GM23338 (cell line): Measurements from ENCODE around the gene TMCO4. TPM values are rescaled to one million over a fixed set of nuclear protein-coding genes. Genes with fewer than 3 reads are reported as not detected.

Experiments used
- ATAC-seq: fragments of 200-7000 bp; cut with Tn5 transposase; 3 replicates; pipeline ENCODE4 v1.9.1; 2020
- DNase-seq: peaks from one replicate; pipeline ENCODE4 v3.0.0-alpha.2; 2015; ENCODE audit warnings: low spot score
- H2AFZ ChIP-seq: fragments of 200-600 bp; sonication (generic); 2 replicates; pipeline ENCODE4 v1.8.0; 2016; ENCODE audit warnings: antibody characterized with exemption, mild to moderate bottlenecking, moderate library complexity
- H3F3A ChIP-seq: fragments of 200-600 bp; sonication (generic); replicated peaks from 2 replicates; pipeline ENCODE4 v1.8.0; 2017; ENCODE audit warnings: antibody characterized with exemption, mixed run types, low read depth
- H3K27ac ChIP-seq: fragments of 200-600 bp; sonication (generic); 2 replicates; pipeline ENCODE4 v1.6.1; 2016; ENCODE audit warnings: low read depth
- H3K27me3 ChIP-seq: fragments of 200-600 bp; sonication (generic); 2 replicates; pipeline ENCODE4 v1.8.0; 2016; ENCODE audit warnings: mild to moderate bottlenecking, mixed run types, moderate library complexity; ENCODE audit not compliant: insufficient read depth
- H3K36me3 ChIP-seq: fragments of 200-600 bp; sonication (generic); 2 replicates; pipeline ENCODE4 v1.8.0; 2016; ENCODE audit warnings: mild to moderate bottlenecking; ENCODE audit not compliant: insufficient read depth
- H3K4me1 ChIP-seq: fragments of 200-600 bp; sonication (generic); 2 replicates; pipeline ENCODE4 v1.8.0; 2016; ENCODE audit warnings: mild to moderate bottlenecking, moderate library complexity; ENCODE audit not compliant: insufficient read depth
- H3K4me2 ChIP-seq: fragments of 200-600 bp; sonication (generic); 2 replicates; pipeline ENCODE4 v1.7.1; 2017; ENCODE audit warnings: mixed run types
- H3K4me3 ChIP-seq: fragments of 200-600 bp; sonication (generic); 2 replicates; pipeline ENCODE4 v1.6.1; 2016; ENCODE audit warnings: mixed run types
- H3K79me2 ChIP-seq: fragments of 200-600 bp; sonication (generic); replicated peaks from 2 replicates; pipeline ENCODE4 v1.8.0; 2017; ENCODE audit warnings: mild to moderate bottlenecking; ENCODE audit not compliant: insufficient read depth
- H3K9me2 ChIP-seq: fragments of 200-600 bp; sonication (generic); 2 replicates; pipeline ENCODE4 v1.8.0; 2017; ENCODE audit not compliant: insufficient read depth
- H4K20me1 ChIP-seq: fragments of 200-600 bp; sonication (generic); replicated peaks from 2 replicates; pipeline ENCODE4 v1.8.0; 2017; ENCODE audit warnings: mild to moderate bottlenecking; ENCODE audit not compliant: insufficient read depth
- H3K27ac Mint-ChIP-seq: 2 replicates; pipeline ENCODE4 v1.8.0; 2020; ENCODE audit warnings: inconsistent platforms, mild to moderate bottlenecking, moderate library complexity, mixed read lengths
- H3K27me3 Mint-ChIP-seq: 3 replicates; pipeline ENCODE4 v1.8.0; 2022; ENCODE audit warnings: low read depth, mild to moderate bottlenecking, moderate library complexity, mixed read lengths, inconsistent platforms; ENCODE audit not compliant: insufficient read depth, poor library complexity
- H3K36me3 Mint-ChIP-seq: 3 replicates; pipeline ENCODE4 v1.8.0; 2021; ENCODE audit warnings: low read depth, mild to moderate bottlenecking, inconsistent platforms, moderate library complexity, mixed read lengths
- H3K4me1 Mint-ChIP-seq: 3 replicates; pipeline ENCODE4 v1.8.0; 2020; ENCODE audit warnings: mild to moderate bottlenecking, inconsistent platforms, mixed read lengths
- H3K4me3 Mint-ChIP-seq: 3 replicates; pipeline ENCODE4 v1.8.0; 2021; ENCODE audit warnings: moderate library complexity, mild to moderate bottlenecking, inconsistent platforms, mixed read lengths
- H3K9me3 Mint-ChIP-seq: 3 replicates; pipeline ENCODE4 v1.8.0; 2020; ENCODE audit warnings: moderate library complexity, mild to moderate bottlenecking, inconsistent platforms, mixed read lengths
- JUNB ChIP-seq: IDR thresholded peaks from one replicate; pipeline ENCODE4 v1.6.1; 2016; ENCODE audit warnings: antibody characterized with exemption; ENCODE audit not compliant: unreplicated experiment
- STAT1 ChIP-seq: IDR thresholded peaks from one replicate; pipeline ENCODE4 v1.6.1; 2016; ENCODE audit warnings: antibody characterized with exemption; ENCODE audit not compliant: unreplicated experiment
- ZNF114 ChIP-seq: fragments of 250-450 bp; sonication (Bioruptor Pico); IDR thresholded peaks from 2 replicates; pipeline ENCODE4 v1.5.0; 2020; ENCODE audit warnings: mild to moderate bottlenecking, moderate library complexity
- ZNF331 ChIP-seq: fragments of 250-450 bp; sonication (Bioruptor Pico); IDR thresholded peaks from 2 replicates; pipeline ENCODE4 v1.5.0; 2020; ENCODE audit warnings: low read depth, mild to moderate bottlenecking, moderate library complexity
- polyA plus RNA-seq: library from polyadenylated mRNA; unstranded; fragments of >200 nt; fragmentation: Nextera tagmentation; extraction: Ambion mirVana; gene quantifications from 2 replicates; pipeline ENCODE4 v1.2.1, GENCODE V29; 2016
- total RNA-seq: library from RNA; depleted of rRNA; stranded (reverse); fragments of >200 nt; shearing (Covaris generic); gene quantifications from 2 replicates; pipeline ENCODE4 v1.2.3, GENCODE V29; 2014
- TF ChIP-seq, protein P1 (sequence below): IDR thresholded peaks from one replicate; pipeline ENCODE4 v1.6.1; 2018; ENCODE audit warnings: antibody characterized with exemption; ENCODE audit not compliant: unreplicated experiment
- TF ChIP-seq, protein P2 (sequence below), 2 experiments: fragments of 200-600 bp in 1 of 2; sonication (generic) in 1 of 2; conservative IDR thresholded peaks; 2 replicates each; pipeline versions ENCODE4 v1.5.1 to v1.6.1; 2016 to 2017; ENCODE audit warnings: antibody characterized with exemption in 2 of 2, low read depth in 2 of 2, mild to moderate bottlenecking in 2 of 2, moderate library complexity in 1 of 2
- TF ChIP-seq, protein P3 (sequence below): fragments of 250-450 bp; sonication (Bioruptor Pico); IDR thresholded peaks from 2 replicates; pipeline ENCODE4 v1.5.0; 2020; ENCODE audit warnings: mild to moderate bottlenecking, moderate library complexity

TMCO4 gene
- total and polyA plus RNA-seq, 2 experiments from 2014 or later, result 2.6 to 6.9 TPM

DNA sequence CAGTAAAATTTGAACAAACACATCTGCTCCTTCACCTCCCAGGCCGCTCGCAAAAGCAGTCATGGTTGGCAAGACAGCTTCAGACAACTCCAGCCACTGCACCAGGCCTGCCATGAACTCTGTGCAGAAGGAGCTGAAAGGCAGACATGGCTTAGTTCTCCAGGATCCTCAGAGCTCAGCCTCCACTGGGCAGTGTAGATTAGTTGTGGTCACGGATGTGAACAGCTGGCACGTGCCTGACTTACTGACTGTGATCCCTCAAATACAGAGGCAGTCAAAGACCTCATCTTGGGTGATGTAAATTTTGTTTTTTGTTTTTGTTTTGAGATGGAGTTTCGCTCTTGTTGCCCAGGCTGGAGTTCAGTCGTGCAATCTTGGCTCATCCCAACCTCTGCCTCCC, 28.4 kb downstream of the TMCO4 start (continued):
- TF ChIP-seq, protein P1, sequence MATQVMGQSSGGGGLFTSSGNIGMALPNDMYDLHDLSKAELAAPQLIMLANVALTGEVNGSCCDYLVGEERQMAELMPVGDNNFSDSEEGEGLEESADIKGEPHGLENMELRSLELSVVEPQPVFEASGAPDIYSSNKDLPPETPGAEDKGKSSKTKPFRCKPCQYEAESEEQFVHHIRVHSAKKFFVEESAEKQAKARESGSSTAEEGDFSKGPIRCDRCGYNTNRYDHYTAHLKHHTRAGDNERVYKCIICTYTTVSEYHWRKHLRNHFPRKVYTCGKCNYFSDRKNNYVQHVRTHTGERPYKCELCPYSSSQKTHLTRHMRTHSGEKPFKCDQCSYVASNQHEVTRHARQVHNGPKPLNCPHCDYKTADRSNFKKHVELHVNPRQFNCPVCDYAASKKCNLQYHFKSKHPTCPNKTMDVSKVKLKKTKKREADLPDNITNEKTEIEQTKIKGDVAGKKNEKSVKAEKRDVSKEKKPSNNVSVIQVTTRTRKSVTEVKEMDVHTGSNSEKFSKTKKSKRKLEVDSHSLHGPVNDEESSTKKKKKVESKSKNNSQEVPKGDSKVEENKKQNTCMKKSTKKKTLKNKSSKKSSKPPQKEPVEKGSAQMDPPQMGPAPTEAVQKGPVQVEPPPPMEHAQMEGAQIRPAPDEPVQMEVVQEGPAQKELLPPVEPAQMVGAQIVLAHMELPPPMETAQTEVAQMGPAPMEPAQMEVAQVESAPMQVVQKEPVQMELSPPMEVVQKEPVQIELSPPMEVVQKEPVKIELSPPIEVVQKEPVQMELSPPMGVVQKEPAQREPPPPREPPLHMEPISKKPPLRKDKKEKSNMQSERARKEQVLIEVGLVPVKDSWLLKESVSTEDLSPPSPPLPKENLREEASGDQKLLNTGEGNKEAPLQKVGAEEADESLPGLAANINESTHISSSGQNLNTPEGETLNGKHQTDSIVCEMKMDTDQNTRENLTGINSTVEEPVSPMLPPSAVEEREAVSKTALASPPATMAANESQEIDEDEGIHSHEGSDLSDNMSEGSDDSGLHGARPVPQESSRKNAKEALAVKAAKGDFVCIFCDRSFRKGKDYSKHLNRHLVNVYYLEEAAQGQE, result no peak
- TF ChIP-seq ZNF331, result no peak
- TF ChIP-seq, protein P2, sequence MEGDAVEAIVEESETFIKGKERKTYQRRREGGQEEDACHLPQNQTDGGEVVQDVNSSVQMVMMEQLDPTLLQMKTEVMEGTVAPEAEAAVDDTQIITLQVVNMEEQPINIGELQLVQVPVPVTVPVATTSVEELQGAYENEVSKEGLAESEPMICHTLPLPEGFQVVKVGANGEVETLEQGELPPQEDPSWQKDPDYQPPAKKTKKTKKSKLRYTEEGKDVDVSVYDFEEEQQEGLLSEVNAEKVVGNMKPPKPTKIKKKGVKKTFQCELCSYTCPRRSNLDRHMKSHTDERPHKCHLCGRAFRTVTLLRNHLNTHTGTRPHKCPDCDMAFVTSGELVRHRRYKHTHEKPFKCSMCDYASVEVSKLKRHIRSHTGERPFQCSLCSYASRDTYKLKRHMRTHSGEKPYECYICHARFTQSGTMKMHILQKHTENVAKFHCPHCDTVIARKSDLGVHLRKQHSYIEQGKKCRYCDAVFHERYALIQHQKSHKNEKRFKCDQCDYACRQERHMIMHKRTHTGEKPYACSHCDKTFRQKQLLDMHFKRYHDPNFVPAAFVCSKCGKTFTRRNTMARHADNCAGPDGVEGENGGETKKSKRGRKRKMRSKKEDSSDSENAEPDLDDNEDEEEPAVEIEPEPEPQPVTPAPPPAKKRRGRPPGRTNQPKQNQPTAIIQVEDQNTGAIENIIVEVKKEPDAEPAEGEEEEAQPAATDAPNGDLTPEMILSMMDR (conservative IDR thresholded peaks at IDR 0.05; ENCODE audit: low read depth in 2 of 2), result no peak
- no peak for TF ChIP-seq JUNB
- TF ChIP-seq STAT1, result no peak

DNA sequence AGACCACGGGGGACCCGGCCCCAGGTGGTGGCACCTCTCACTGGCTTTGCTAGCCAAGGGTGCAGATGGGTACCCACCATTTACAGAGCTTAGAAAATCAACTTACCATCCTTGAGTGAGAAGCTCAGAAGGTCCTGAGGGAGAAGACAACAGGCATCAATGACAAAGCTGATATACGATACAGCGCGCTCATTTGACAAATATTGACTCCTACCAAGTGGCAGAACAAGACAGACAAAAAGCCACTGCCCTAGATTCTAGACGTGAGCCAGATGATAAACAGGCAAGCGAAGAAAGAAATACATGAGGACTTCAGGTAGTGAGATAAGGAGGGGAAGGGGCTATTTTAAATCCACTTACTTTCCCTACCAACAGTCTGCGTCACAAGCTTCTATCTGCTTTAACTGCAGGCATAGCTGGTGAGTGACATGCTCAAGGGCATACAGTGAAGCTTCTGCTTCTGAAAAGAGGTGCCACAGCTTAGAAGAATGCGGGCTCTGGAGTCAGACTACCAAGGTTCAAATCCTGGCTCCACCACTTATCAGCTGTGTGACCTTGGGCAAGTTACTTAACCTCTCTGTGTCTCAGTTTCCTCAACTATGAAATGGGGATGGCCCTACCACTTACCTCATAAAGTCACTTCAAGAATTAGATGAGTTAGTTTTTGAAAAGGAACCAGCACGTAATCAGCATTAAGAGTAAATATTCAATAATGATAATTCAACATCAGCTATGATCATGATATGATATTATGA, 29.1 kb downstream of the TMCO4 start:
- TF ChIP-seq, protein P1, result no peak
- TF ChIP-seq ZNF114 (no peak), STAT1 (no peak), ZNF331 (no peak)
- TF ChIP-seq, protein P3, sequence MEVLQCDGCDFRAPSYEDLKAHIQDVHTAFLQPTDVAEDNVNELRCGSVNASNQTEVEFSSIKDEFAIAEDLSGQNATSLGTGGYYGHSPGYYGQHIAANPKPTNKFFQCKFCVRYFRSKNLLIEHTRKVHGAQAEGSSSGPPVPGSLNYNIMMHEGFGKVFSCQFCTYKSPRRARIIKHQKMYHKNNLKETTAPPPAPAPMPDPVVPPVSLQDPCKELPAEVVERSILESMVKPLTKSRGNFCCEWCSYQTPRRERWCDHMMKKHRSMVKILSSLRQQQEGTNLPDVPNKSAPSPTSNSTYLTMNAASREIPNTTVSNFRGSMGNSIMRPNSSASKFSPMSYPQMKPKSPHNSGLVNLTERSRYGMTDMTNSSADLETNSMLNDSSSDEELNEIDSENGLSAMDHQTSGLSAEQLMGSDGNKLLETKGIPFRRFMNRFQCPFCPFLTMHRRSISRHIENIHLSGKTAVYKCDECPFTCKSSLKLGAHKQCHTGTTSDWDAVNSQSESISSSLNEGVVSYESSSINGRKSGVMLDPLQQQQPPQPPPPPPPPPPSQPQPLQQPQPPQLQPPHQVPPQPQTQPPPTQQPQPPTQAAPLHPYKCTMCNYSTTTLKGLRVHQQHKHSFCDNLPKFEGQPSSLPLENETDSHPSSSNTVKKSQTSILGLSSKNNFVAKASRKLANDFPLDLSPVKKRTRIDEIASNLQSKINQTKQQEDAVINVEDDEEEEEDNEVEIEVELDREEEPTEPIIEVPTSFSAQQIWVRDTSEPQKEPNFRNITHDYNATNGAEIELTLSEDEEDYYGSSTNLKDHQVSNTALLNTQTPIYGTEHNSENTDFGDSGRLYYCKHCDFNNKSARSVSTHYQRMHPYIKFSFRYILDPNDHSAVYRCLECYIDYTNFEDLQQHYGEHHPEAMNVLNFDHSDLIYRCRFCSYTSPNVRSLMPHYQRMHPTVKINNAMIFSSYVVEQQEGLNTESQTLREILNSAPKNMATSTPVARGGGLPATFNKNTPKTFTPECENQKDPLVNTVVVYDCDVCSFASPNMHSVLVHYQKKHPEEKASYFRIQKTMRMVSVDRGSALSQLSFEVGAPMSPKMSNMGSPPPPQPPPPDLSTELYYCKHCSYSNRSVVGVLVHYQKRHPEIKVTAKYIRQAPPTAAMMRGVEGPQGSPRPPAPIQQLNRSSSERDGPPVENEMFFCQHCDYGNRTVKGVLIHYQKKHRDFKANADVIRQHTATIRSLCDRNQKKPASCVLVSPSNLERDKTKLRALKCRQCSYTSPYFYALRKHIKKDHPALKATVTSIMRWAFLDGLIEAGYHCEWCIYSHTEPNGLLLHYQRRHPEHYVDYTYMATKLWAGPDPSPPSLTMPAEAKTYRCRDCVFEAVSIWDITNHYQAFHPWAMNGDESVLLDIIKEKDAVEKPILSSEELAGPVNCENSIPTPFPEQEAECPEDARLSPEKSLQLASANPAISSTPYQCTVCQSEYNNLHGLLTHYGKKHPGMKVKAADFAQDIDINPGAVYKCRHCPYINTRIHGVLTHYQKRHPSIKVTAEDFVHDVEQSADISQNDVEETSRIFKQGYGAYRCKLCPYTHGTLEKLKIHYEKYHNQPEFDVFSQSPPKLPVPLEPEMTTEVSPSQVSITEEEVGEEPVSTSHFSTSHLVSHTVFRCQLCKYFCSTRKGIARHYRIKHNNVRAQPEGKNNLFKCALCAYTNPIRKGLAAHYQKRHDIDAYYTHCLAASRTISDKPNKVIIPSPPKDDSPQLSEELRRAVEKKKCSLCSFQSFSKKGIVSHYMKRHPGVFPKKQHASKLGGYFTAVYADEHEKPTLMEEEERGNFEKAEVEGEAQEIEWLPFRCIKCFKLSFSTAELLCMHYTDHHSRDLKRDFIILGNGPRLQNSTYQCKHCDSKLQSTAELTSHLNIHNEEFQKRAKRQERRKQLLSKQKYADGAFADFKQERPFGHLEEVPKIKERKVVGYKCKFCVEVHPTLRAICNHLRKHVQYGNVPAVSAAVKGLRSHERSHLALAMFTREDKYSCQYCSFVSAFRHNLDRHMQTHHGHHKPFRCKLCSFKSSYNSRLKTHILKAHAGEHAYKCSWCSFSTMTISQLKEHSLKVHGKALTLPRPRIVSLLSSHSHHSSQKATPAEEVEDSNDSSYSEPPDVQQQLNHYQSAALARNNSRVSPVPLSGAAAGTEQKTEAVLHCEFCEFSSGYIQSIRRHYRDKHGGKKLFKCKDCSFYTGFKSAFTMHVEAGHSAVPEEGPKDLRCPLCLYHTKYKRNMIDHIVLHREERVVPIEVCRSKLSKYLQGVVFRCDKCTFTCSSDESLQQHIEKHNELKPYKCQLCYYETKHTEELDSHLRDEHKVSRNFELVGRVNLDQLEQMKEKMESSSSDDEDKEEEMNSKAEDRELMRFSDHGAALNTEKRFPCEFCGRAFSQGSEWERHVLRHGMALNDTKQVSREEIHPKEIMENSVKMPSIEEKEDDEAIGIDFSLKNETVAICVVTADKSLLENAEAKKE, result no peak
- Histone ChIP-seq H3F3A (no peaks in the 10 kb centered on the region), H3K79me2 (no peaks in the 10 kb centered on the region), H3K27ac (no peak overlapping the region), H4K20me1 (no peaks in the 10 kb centered on the region; the same call in 1 of the 2 replicates), H3K9me2 (no peaks in the 10 kb centered on the region), H3K4me3 (no peak overlapping the region), H3K4me1 (peaks cover 10% of the 10 kb centered on the region; the same call in 1 of the 2 replicates), H3K36me3 (no peaks in the 10 kb centered on the region), H3K27me3 (no peaks in the 10 kb centered on the region), H3K4me2 (no peak overlapping the region), H2AFZ (no peak overlapping the region)
- Mint-ChIP-seq H3K4me3 (no peak overlapping the region), H3K27ac (no peak overlapping the region), H3K27me3 (peaks cover 22% of the 10 kb centered on the region), H3K4me1 (peaks cover 28% of the 10 kb centered on the region), H3K9me3 (no peaks in the 10 kb centered on the region), H3K36me3 (no peaks in the 10 kb centered on the region)
- DNase-seq (no peak), ATAC-seq (no peak)
